ENCODE data around the gene URM1.

Gene URM1

GRCh38 chr9:128370752-128371629 is at the start of gene URM1:
Gene URM1 (plus strand): TSS chr9:128371374. CDS start chr9:128371381, 7 bp downstream.
- peak; percentile 18 for TF ChIP-seq CTCF (conservative IDR thresholded peaks at IDR 0.05; ENCODE audit: low read depth, low read length)
- H3K4me3 ChIP-seq (ENCODE audit: low read length) = peak within 1 kb of the TSS; percentile 82
- DNase-seq (ENCODE audit: low read depth) = peak; percentile 78

- no peak for DNase-seq (ENCODE audit: low read depth)
- peak overlapping the region; percentile 93 for H3K4me3 ChIP-seq (ENCODE audit: low read length)
- no peak for TF ChIP-seq CTCF (conservative IDR thresholded peaks at IDR 0.05; ENCODE audit: low read depth, low read length)
These were observed 49.2 kb upstream of the URM1 start for GRCh38 chr9:128321879-128322403.

- no peak for TF ChIP-seq CTCF (conservative IDR thresholded peaks at IDR 0.05; ENCODE audit: low read depth, low read length)
- H3K4me3 ChIP-seq (ENCODE audit: low read length) = peak within 1 kb of the TSS; percentile 93
- peak; percentile 75 for DNase-seq (ENCODE audit: low read depth)
These were observed 48.6 kb upstream of the URM1 start, which contains the start of the genes COQ4 and TRUB2 for GRCh38 chr9:128322404-128323211. Gene COQ4 (plus strand): TSS chr9:128322839. CDS start chr9:128322859, 20 bp downstream. Gene TRUB2 (minus strand): TSS chr9:128322447. CDS start chr9:128322408, 39 bp downstream.

- H3K4me3 ChIP-seq (ENCODE audit: low read length) = peak overlapping the region; percentile 93
- no peak for DNase-seq (ENCODE audit: low read depth)
- TF ChIP-seq CTCF (conservative IDR thresholded peaks at IDR 0.05; ENCODE audit: low read depth, low read length) = no peak
These were observed 47.9 kb upstream of the URM1 start for GRCh38 chr9:128323212-128323730.

GRCh38 chr9:128323791-128324190 is 47.4 kb upstream of the URM1 start:
- no peak for TF ChIP-seq CTCF (conservative IDR thresholded peaks at IDR 0.05; ENCODE audit: low read depth, low read length)
- DNase-seq (ENCODE audit: low read depth) = no peak
- peak overlapping the region; percentile 93 for H3K4me3 ChIP-seq (ENCODE audit: low read length)

- DNase-seq (ENCODE audit: low read depth) = no peak
- H3K4me3 ChIP-seq (ENCODE audit: low read length) = no peak overlapping the region
- no peak for TF ChIP-seq CTCF (conservative IDR thresholded peaks at IDR 0.05; ENCODE audit: low read depth, low read length)
These were observed 46.8 kb upstream of the URM1 start for GRCh38 chr9:128324401-128324800.
